GM12875 (cell line): ENCODE data around the gene VWA5B2.
"Not testable (repeated sequence)": the region's sequence is repeated elsewhere in the genome, so short reads cannot be mapped to it uniquely, and the experiment has no call there.

ENCODE experiments used
- H3K4me3 ChIP-seq: one replicate; pipeline ENCODE4 v1.5.1; 2011; ENCODE audit warnings: low read depth, low read length, control low read depth
- CTCF ChIP-seq: IDR thresholded peaks from 2 replicates; pipeline ENCODE4 v1.5.1; 2011; ENCODE audit warnings: low read depth, mild to moderate bottlenecking, control low read depth, inconsistent platforms, low read length, moderate library complexity, borderline replicate concordance; ENCODE audit not compliant: insufficient read depth

Gene VWA5B2

GRCh38 chr3:184261270-184261853, 32.0 kb downstream of the VWA5B2 start, which contains the start of gene CAMK2N2:
Gene CAMK2N2 (minus strand): TSS chr3:184261553. CDS start chr3:184261285, 268 bp downstream.
- peak within 1 kb of the TSS; percentile 52 for H3K4me3 ChIP-seq
- no peak for TF ChIP-seq CTCF

- TF ChIP-seq CTCF, result no peak
- peak overlapping the region; percentile 52 for H3K4me3 ChIP-seq
Measured at GRCh38 chr3:184261854-184262763, 32.7 kb downstream of the VWA5B2 start.

- no peak overlapping the region for H3K4me3 ChIP-seq
Measured at GRCh38 chr3:184262764-184263179, 33.4 kb downstream of the VWA5B2 start.

GRCh38 chr3:184267249-184267648, 37.9 kb downstream of the VWA5B2 start:
- H3K4me3 ChIP-seq, result not testable (repeated sequence)

More at GRCh38 chr3:184262764-184263179, 33.4 kb downstream of the VWA5B2 start:
- TF ChIP-seq CTCF, result no peak

GRCh38 chr3:184272269-184272668, 42.9 kb downstream of the VWA5B2 start:
- TF ChIP-seq CTCF, result no peak
- no peak overlapping the region for H3K4me3 ChIP-seq

- TF ChIP-seq CTCF, result no peak
- H3K4me3 ChIP-seq, result no peak overlapping the region
Measured at GRCh38 chr3:184275381-184275701, 46.0 kb downstream of the VWA5B2 start.

GRCh38 chr3:184275961-184276910, 46.9 kb downstream of the VWA5B2 start, which contains the start of gene ECE2:
Gene ECE2 (plus strand): TSS chr3:184276022. CDS start chr3:184276154, 132 bp downstream.
- TF ChIP-seq CTCF, result no peak

More at GRCh38 chr3:184275961-184276910, 46.9 kb downstream of the VWA5B2 start, which contains the start of gene ECE2:
- no peak within 1 kb of the TSS for H3K4me3 ChIP-seq
